HepG2 (cell line): ENCODE measurements around the gene MAPRE3. TPM values are rescaled to one million over a fixed set of nuclear protein-coding genes. Genes with fewer than 3 reads are reported as not detected.

ENCODE experiments used
- HDAC1 ChIP-seq: sonication (generic); formaldehyde crosslinking; IDR thresholded peaks from 2 replicates; pipeline ENCODE4 v1.5.1; 2020; ENCODE audit warnings: mild to moderate bottlenecking, missing genetic modification reagents
- KLF6 ChIP-seq: IDR thresholded peaks from 2 replicates; pipeline ENCODE4 v1.8.0; 2016; ENCODE audit warnings: missing biosample characterization, missing genetic modification reagents
- MXD4 ChIP-seq: IDR thresholded peaks from 2 replicates; pipeline ENCODE4 v1.6.1; 2016; ENCODE audit warnings: mild to moderate bottlenecking, missing biosample characterization, missing genetic modification reagents
- RBM22 ChIP-seq: fragments of 200-400 bp; formaldehyde crosslinking; optimal IDR thresholded peaks from 2 replicates; pipeline ENCODE3; 2017; ENCODE audit warnings: mild to moderate bottlenecking, low read length, moderate library complexity
- SNAI1 ChIP-seq: sonication (generic); formaldehyde crosslinking; IDR thresholded peaks from 2 replicates; pipeline ENCODE4 v1.5.0; 2020; ENCODE audit warnings: mild to moderate bottlenecking, missing genetic modification reagents, borderline replicate concordance
- SPEN ChIP-seq: sonication (generic); formaldehyde crosslinking; IDR thresholded peaks from 2 replicates; pipeline ENCODE4 v1.5.1; 2020; ENCODE audit warnings: low read depth, mild to moderate bottlenecking, missing genetic modification reagents
- SRSF1 ChIP-seq: fragments of 200-400 bp; formaldehyde crosslinking; optimal IDR thresholded peaks from 2 replicates; pipeline ENCODE3; 2017; ENCODE audit warnings: mild to moderate bottlenecking, low read depth, low read length, moderate library complexity
- ZC3H13 ChIP-seq: sonication (generic); formaldehyde crosslinking; IDR thresholded peaks from 2 replicates; pipeline ENCODE4 v1.8.1; 2023; ENCODE audit warnings: mild to moderate bottlenecking, missing genetic modification reagents, moderate library complexity
- ZMYM3 ChIP-seq: sonication (generic); formaldehyde crosslinking; IDR thresholded peaks from 2 replicates; pipeline ENCODE4 v1.5.1; 2020; ENCODE audit warnings: mild to moderate bottlenecking, missing genetic modification reagents
- ZNF225 ChIP-seq: sonication (generic); formaldehyde crosslinking; IDR thresholded peaks from 2 replicates; pipeline ENCODE4 v1.4.0; 2020; ENCODE audit warnings: mild to moderate bottlenecking, missing genetic modification reagents
- ZNF354B ChIP-seq: sonication (generic); formaldehyde crosslinking; IDR thresholded peaks from 2 replicates; pipeline ENCODE4 v1.8.0; 2022; ENCODE audit warnings: mild to moderate bottlenecking, missing genetic modification reagents
- ZNF614 ChIP-seq: IDR thresholded peaks from 2 replicates; pipeline ENCODE4 v1.6.1; 2018; ENCODE audit warnings: missing biosample characterization, missing genetic modification reagents, inconsistent platforms, borderline replicate concordance
- ZNF800 ChIP-seq: sonication (generic); formaldehyde crosslinking; IDR thresholded peaks from 2 replicates; pipeline ENCODE4 v1.4.0; 2020; ENCODE audit warnings: missing genetic modification reagents
- ZSCAN21 ChIP-seq: sonication (generic); formaldehyde crosslinking; IDR thresholded peaks from 2 replicates; pipeline ENCODE4 v1.8.0; 2022; ENCODE audit warnings: mild to moderate bottlenecking, missing genetic modification reagents, moderate library complexity, borderline replicate concordance
- polyA plus RNA-seq, 8 experiments: library from polyadenylated mRNA; depleted of rRNA in 3 of 8; stranded (reverse) in 7 of 8; unstranded in 1 of 8; fragments of >200 nt; fragmentation: Illumina TruSeq in 4 of 8; extraction: Trizol in 4 of 8; gene quantifications; 2 replicates each; pipeline versions ENCODE4 v1.2.1 to v1.2.3, GENCODE V29; 2011 to 2016; ENCODE audit warnings: low read depth in 4 of 8, missing spikeins in 1 of 8, mixed read lengths in 1 of 8; ENCODE audit not compliant: insufficient read depth in 1 of 8
- total RNA-seq, 5 experiments: library from RNA; depleted of rRNA; stranded (reverse); fragments of >200 nt; fragmentation: Illumina TruSeq; extraction: Trizol; gene quantifications; 2 replicates each; pipeline ENCODE4 v1.2.3, GENCODE V29; 2016; ENCODE audit warnings: low read depth in 1 of 5
- TF ChIP-seq, protein P1 (sequence below): sonication (generic); formaldehyde crosslinking; IDR thresholded peaks from 2 replicates; pipeline ENCODE4 v1.5.0; 2020; ENCODE audit warnings: mild to moderate bottlenecking, missing genetic modification reagents, borderline replicate concordance
- TF ChIP-seq, protein P2 (sequence below): sonication (generic); formaldehyde crosslinking; IDR thresholded peaks from 2 replicates; pipeline ENCODE4 v1.5.0; 2020; ENCODE audit warnings: mild to moderate bottlenecking, missing genetic modification reagents
- TF ChIP-seq, protein P3 (sequence below): sonication (generic); formaldehyde crosslinking; IDR thresholded peaks from 2 replicates; pipeline ENCODE4 v1.9.0; 2021; ENCODE audit warnings: missing genetic modification reagents, mild to moderate bottlenecking, borderline replicate concordance
- TF ChIP-seq, protein P4 (sequence below): sonication (generic); formaldehyde crosslinking; IDR thresholded peaks from 2 replicates; pipeline ENCODE4 v1.4.0; 2020; ENCODE audit warnings: missing genetic modification reagents

MAPRE3 gene
- total and polyA plus RNA-seq, 2 of the 13 experiments (the other 11 are each of a cell fraction or from before 2014, with no cell fraction given): 0.31 to 0.91 TPM

DNA sequence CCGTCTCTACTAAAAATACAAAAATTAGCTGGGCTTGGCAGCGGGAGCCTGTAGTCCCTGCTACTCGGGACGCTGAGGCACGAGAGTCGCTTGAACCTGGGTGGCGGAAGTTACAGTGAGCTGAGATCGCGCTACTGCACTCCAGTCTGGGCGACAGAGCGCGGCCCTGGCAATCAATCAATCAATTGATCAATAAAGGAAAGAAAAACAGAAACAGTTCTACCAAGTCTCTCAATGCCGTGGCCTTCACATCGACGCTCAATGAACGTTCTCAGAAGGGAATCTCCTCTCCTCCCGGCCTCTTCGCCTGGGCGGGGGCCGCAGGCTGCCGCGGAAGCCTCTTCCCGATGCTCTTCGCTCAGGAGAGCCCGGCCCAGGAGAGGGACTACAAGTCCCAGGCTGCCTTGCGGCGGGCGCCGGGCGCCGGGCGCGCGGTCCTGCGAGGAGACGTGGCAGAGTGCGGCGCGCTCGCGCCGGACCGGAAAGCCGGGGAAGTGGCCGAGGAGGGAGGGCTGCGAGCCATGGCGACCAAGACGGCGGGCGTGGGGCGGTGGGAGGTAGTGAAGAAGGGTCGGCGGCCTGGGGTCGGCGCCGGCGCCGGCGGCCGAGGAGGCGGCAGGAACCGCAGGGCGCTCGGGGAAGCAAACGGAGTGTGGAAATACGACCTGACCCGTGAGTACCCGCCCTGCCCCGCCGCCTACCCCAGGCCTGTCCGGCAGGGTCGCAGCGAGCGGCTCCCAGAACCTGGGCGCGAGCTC is 62.2 kb downstream of the MAPRE3 start, which contains the start of gene TMEM214 (continued):
- TF ChIP-seq, protein P1, sequence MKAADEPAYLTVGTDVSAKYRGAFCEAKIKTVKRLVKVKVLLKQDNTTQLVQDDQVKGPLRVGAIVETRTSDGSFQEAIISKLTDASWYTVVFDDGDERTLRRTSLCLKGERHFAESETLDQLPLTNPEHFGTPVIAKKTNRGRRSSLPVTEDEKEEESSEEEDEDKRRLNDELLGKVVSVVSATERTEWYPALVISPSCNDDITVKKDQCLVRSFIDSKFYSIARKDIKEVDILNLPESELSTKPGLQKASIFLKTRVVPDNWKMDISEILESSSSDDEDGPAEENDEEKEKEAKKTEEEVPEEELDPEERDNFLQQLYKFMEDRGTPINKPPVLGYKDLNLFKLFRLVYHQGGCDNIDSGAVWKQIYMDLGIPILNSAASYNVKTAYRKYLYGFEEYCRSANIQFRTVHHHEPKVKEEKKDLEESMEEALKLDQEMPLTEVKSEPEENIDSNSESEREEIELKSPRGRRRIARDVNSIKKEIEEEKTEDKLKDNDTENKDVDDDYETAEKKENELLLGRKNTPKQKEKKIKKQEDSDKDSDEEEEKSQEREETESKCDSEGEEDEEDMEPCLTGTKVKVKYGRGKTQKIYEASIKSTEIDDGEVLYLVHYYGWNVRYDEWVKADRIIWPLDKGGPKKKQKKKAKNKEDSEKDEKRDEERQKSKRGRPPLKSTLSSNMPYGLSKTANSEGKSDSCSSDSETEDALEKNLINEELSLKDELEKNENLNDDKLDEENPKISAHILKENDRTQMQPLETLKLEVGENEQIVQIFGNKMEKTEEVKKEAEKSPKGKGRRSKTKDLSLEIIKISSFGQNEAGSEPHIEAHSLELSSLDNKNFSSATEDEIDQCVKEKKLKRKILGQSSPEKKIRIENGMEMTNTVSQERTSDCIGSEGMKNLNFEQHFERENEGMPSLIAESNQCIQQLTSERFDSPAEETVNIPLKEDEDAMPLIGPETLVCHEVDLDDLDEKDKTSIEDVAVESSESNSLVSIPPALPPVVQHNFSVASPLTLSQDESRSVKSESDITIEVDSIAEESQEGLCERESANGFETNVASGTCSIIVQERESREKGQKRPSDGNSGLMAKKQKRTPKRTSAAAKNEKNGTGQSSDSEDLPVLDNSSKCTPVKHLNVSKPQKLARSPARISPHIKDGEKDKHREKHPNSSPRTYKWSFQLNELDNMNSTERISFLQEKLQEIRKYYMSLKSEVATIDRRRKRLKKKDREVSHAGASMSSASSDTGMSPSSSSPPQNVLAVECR: peak; percentile 97
- TF ChIP-seq, protein P2, sequence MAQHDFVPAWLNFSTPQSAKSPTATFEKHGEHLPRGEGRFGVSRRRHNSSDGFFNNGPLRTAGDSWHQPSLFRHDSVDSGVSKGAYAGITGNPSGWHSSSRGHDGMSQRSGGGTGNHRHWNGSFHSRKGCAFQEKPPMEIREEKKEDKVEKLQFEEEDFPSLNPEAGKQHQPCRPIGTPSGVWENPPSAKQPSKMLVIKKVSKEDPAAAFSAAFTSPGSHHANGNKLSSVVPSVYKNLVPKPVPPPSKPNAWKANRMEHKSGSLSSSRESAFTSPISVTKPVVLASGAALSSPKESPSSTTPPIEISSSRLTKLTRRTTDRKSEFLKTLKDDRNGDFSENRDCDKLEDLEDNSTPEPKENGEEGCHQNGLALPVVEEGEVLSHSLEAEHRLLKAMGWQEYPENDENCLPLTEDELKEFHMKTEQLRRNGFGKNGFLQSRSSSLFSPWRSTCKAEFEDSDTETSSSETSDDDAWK (CRISPR knock-in tag): no peak
- peak; percentile 88; the same call in 1 of the 2 replicates for TF ChIP-seq ZC3H13 (CRISPR knock-in tag)
- TF ChIP-seq RBM22: no peak
- peak; percentile 86 for TF ChIP-seq SRSF1
- TF ChIP-seq ZNF354B (CRISPR knock-in tag): 0 out of 2 replicates have a peak, but pooled peaks have one; percentile 0
- TF ChIP-seq ZNF800 (CRISPR knock-in tag): peak; percentile 76
- peak; percentile 66; the same call in 1 of the 2 replicates for TF ChIP-seq ZNF614 (CRISPR knock-in tag)
- TF ChIP-seq, protein P3, sequence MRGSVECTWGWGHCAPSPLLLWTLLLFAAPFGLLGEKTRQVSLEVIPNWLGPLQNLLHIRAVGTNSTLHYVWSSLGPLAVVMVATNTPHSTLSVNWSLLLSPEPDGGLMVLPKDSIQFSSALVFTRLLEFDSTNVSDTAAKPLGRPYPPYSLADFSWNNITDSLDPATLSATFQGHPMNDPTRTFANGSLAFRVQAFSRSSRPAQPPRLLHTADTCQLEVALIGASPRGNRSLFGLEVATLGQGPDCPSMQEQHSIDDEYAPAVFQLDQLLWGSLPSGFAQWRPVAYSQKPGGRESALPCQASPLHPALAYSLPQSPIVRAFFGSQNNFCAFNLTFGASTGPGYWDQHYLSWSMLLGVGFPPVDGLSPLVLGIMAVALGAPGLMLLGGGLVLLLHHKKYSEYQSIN: no peak
- peak; percentile 89 for TF ChIP-seq MXD4 (CRISPR knock-in tag)
- TF ChIP-seq ZNF225 (CRISPR knock-in tag): peak; percentile 49; the same call in 1 of the 2 replicates
- TF ChIP-seq SNAI1 (CRISPR knock-in tag): no peak
- peak; percentile 97 for TF ChIP-seq HDAC1 (CRISPR knock-in tag)
- TF ChIP-seq, protein P4, sequence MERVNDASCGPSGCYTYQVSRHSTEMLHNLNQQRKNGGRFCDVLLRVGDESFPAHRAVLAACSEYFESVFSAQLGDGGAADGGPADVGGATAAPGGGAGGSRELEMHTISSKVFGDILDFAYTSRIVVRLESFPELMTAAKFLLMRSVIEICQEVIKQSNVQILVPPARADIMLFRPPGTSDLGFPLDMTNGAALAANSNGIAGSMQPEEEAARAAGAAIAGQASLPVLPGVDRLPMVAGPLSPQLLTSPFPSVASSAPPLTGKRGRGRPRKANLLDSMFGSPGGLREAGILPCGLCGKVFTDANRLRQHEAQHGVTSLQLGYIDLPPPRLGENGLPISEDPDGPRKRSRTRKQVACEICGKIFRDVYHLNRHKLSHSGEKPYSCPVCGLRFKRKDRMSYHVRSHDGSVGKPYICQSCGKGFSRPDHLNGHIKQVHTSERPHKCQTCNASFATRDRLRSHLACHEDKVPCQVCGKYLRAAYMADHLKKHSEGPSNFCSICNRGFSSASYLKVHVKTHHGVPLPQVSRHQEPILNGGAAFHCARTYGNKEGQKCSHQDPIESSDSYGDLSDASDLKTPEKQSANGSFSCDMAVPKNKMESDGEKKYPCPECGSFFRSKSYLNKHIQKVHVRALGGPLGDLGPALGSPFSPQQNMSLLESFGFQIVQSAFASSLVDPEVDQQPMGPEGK (CRISPR knock-in tag): peak; percentile 64
- TF ChIP-seq ZSCAN21 (CRISPR knock-in tag): no peak
- TF ChIP-seq KLF6: 0 out of 2 replicates have a peak, but pooled peaks have one; percentile 41
- TF ChIP-seq ZMYM3 (CRISPR knock-in tag): peak; percentile 81; the same call in 1 of the 2 replicates
- peak; percentile 96 for TF ChIP-seq SPEN (CRISPR knock-in tag)
